Body of pancreas (tissue), 4 donors: ENCODE results near the gene FAM20C. TPM values are rescaled to one million over a fixed set of nuclear protein-coding genes. Genes with fewer than 3 reads are reported as not detected.

Source experiments
- ATAC-seq: fragments of 150-250 bp; one replicate; pipeline ENCODE4 v1.9.1; 2016
- DNase-seq, 4 donors: peaks; one replicate each; pipeline ENCODE4 v3.0.0-alpha.2; 2019
- H3K27ac ChIP-seq, 4 donors: fragments of 200-600 bp; sonication (generic); 1 replicate in 3 of 4; 2 replicates in 1 of 4; pipeline versions ENCODE4 v1.5.1 to v1.6.1; 2016 to 2019; ENCODE audit warnings: mild to moderate bottlenecking in 1 of 4, mixed read lengths in 1 of 4, moderate library complexity in 1 of 4
- H3K27me3 ChIP-seq, 2 donors: fragments of 200-600 bp; sonication (generic); one replicate each; pipeline ENCODE4 v1.6.0; 2016; ENCODE audit warnings: mild to moderate bottlenecking in 1 of 2
- H3K36me3 ChIP-seq, 2 donors: fragments of 200-600 bp; sonication (generic); replicated peaks in 1 of 2; 2 replicates each; pipeline ENCODE4 v1.5.1; 2016; ENCODE audit warnings: low read depth in 2 of 2; ENCODE audit not compliant: insufficient read depth in 1 of 2
- H3K4me1 ChIP-seq: fragments of 200-600 bp; sonication (generic); one replicate; pipeline ENCODE4 v1.6.0; 2016
- H3K4me3 ChIP-seq, 2 donors: fragments of 200-600 bp; sonication (generic); 1 replicate in 1 of 2; 2 replicates in 1 of 2; pipeline ENCODE4 v1.5.1; 2016 to 2019
- H3K9me3 ChIP-seq, 3 donors: fragments of 200-600 bp; sonication (generic); 1 replicate in 2 of 3; 2 replicates in 1 of 3; pipeline ENCODE4 v1.5.1; 2016
- POLR2A ChIP-seq, 3 donors: fragments of 450-650 bp; IDR thresholded peaks; one replicate each; pipeline ENCODE4 v1.6.1; 2016; ENCODE audit warnings: antibody characterized with exemption in 3 of 3, mild to moderate bottlenecking in 2 of 3
- WGBS, 2 donors: methylation state at CpG; one replicate each; pipeline ENCODE4 v1.1.5; 2017; 5-methylcytosine and 5-hydroxymethylcytosine counted together
- intact Hi-C: fragments of 100-400 bp; cut with DNase I; formaldehyde crosslinking; loops from one replicate; pipeline ENCODE4 v1.15.1; 2023
- total RNA-seq, 2 donors: library from RNA; depleted of rRNA; stranded (reverse); fragments of >200 nt; gene quantifications; one replicate each; pipeline ENCODE4 v1.1.0, GENCODE V29; 2016
- TF ChIP-seq, protein P1 (sequence below), 7 experiments: fragments of 450-650 bp in 4 of 7; fragments of 200-600 bp in 3 of 7; sonication (generic) in 3 of 7; IDR thresholded peaks; one replicate each; pipeline ENCODE4 v1.5.1; 2016 to 2019; ENCODE audit warnings: antibody characterized with exemption in 7 of 7

FAM20C gene
- total RNA-seq, 2 donors from 2014 or later = 12.7 to 26.0 TPM

DNA sequence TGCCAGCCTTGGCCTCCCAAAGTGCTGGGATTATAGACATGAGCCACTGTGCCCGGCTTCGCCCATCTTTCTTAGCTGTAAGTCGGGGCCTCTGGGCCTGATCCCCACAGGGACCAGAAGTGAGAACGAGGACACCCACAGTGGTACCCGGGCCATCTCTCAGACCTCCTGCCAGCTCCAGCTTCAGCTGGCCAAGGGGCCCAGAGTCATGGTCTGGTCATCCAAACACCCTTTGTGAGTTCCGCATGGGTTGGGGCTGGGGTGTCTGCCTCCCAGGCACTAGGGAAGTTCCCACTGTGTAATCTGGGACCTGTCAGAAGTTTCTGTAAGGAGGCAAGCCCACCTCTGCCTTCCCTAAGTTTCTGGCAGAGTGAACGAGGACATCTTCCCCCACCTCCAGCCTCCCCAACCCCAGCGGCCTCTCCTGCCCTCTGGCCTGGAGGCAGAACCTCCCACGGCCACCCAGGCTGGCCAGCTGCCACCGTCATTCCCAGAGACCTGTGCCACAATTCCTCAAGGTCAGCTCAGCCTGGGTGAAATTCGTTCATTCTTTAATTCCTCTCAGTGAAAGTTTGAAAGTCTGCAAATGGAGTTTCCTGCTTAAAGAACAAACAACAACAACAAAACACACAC is 78.1 kb downstream of the FAM20C start:
- ATAC-seq (peak; percentile 49), DNase-seq (peak in 2 of 4 donors; percentile 39 to 40)
- Histone ChIP-seq H3K9me3 (peaks cover 0 to 4% (median 0%) of the 10 kb centered on the region in 3 donors), H3K36me3 (no peaks in the 10 kb centered on the region), H3K4me1 (peaks cover 6% of the 10 kb centered on the region), H3K27ac (no peak overlapping the region), H3K27me3 (no peaks in the 10 kb centered on the region), H3K4me3 (no peak overlapping the region)
- TF ChIP-seq POLR2A (IDR thresholded peaks at IDR 0.05) = no peak
- TF ChIP-seq, protein P1, sequence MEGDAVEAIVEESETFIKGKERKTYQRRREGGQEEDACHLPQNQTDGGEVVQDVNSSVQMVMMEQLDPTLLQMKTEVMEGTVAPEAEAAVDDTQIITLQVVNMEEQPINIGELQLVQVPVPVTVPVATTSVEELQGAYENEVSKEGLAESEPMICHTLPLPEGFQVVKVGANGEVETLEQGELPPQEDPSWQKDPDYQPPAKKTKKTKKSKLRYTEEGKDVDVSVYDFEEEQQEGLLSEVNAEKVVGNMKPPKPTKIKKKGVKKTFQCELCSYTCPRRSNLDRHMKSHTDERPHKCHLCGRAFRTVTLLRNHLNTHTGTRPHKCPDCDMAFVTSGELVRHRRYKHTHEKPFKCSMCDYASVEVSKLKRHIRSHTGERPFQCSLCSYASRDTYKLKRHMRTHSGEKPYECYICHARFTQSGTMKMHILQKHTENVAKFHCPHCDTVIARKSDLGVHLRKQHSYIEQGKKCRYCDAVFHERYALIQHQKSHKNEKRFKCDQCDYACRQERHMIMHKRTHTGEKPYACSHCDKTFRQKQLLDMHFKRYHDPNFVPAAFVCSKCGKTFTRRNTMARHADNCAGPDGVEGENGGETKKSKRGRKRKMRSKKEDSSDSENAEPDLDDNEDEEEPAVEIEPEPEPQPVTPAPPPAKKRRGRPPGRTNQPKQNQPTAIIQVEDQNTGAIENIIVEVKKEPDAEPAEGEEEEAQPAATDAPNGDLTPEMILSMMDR (IDR thresholded peaks at IDR 0.05) = no peak
- 51 to 56% methylated on average over 9 to 11 of the region's 11 CpGs for WGBS, 2 donors
- intact Hi-C loops = no loop called here

DNA sequence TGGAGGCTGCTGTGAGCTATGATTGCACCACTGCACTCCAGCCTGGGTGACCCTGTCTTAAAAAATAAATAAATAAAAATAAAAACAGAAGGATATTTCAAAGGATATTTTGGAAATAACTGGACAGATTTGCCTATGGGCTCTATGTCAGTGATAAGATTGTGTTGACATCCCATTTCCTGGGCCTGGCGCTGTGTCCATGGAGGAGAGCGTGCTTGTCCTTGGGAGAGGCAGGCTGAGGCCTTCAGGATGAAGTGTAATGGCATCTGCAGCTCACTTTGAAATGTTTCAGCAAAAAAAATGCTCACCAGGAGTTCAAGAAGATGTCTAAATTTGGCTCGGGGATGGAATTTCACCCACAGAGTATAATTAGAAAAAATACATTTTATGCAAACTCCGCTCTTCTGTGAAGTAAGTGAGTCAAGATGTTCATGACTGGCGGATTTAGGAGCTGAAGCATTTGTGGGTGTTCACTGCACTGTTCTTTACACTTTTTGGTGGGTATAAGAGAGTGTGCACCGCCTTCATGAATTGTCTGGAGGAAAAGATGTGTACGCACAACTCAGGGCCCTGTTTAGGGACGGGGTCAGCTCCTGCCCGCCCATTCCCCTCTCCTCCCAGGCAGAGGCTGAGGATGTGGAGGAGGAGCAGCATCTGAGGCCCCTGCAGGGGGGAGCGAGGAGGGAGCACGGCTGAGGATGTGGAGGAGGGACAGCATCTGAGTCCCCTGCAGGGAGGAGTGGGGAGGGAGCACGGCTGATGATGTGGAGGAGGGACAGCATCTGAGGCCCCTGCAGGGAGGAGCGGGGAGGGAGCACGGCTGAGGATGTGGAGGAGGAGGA is 79.1 kb downstream of the FAM20C start:
- H3K27me3 ChIP-seq = no peaks in the 10 kb centered on the region
- intact Hi-C loops = no loop called here
- peaks cover 0 to 4% (median 0%) of the 10 kb centered on the region in 3 donors for H3K9me3 ChIP-seq
- no peak for ATAC-seq
- DNase-seq = no peak
- no peak for TF ChIP-seq POLR2A (IDR thresholded peaks at IDR 0.05)
- TF ChIP-seq, protein P1 (IDR thresholded peaks at IDR 0.05) = no peak
- H3K4me3 ChIP-seq = no peak overlapping the region
- no peak overlapping the region for H3K27ac ChIP-seq
- WGBS, 2 donors = 82 to 84% methylated on average over 14 of the region's 14 CpGs
- H3K36me3 ChIP-seq = no peaks in the 10 kb centered on the region
- H3K4me1 ChIP-seq = peaks cover 6% of the 10 kb centered on the region

DNA sequence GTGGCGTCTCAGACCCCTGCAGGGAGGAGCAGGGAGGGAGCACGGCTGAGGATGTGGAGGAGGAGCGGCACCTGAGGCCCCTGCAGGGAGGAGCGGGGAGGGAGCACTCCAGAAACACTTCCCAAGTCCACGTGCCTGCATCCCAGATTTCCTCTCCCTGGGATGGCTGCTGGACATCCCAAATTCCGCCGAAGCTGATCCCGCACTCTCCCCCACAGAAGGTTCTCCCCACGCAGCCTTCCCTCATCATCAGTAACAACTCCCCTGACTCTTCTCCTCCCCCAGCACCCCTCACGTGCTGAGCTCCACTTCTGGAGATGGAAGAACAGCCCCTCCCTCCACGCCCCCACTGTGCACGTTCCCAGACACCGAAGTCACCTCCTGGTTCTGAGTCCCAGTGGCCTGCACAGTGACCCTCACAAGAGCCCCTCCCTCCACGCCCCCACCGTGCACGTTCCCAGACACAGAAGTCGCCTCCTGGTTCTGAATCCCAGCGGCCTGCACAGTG is 79.8 kb downstream of the FAM20C start:
- Histone ChIP-seq H3K4me1 (peaks cover 6% of the 10 kb centered on the region), H3K27me3 (no peaks in the 10 kb centered on the region), H3K36me3 (no peaks in the 10 kb centered on the region), H3K9me3 (peaks cover 0 to 4% (median 0%) of the 10 kb centered on the region in 3 donors), H3K27ac (no peak overlapping the region), H3K4me3 (no peak overlapping the region)
- no peak for ATAC-seq
- DNase-seq = no peak
- WGBS, 2 donors = 73 to 84% methylated on average over 16 to 18 of the region's 18 CpGs
- TF ChIP-seq, protein P1 (IDR thresholded peaks at IDR 0.05) = no peak
- TF ChIP-seq POLR2A (IDR thresholded peaks at IDR 0.05) = no peak
- intact Hi-C loops = no loop called here

DNA sequence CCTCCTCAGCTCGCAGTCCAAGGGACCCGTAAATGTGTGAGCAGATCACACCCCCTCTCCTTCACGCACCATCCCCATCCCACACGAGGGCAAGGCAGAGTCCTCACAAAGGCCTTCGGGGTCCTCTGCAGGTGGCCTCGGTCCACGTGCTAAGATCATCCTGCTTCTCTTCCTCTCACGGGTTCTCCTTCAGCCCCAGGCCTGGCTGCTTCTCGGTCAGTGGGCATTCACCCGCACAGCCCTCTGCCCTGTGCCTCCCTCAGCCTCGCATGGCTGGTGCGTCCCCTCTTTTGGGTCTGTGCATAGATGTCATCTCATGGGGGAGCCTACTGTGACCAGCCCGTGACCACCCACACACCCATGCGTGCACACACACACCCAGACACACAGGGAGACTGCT is 80.3 kb downstream of the FAM20C start:
- ATAC-seq = no peak
- intact Hi-C loops = no loop called here
- TF ChIP-seq, protein P1 (IDR thresholded peaks at IDR 0.05) = no peak
- Histone ChIP-seq H3K27ac (no peak overlapping the region), H3K4me3 (no peak overlapping the region), H3K4me1 (peaks cover 6% of the 10 kb centered on the region), H3K36me3 (no peaks in the 10 kb centered on the region), H3K9me3 (peaks cover 0 to 4% (median 0%) of the 10 kb centered on the region in 3 donors), H3K27me3 (no peaks in the 10 kb centered on the region)
- DNase-seq = no peak
- WGBS, 2 donors = 79 to 87% methylated on average over 14 of the region's 14 CpGs
